ENCODE results near the gene TEX55.

Gene TEX55

DNA sequence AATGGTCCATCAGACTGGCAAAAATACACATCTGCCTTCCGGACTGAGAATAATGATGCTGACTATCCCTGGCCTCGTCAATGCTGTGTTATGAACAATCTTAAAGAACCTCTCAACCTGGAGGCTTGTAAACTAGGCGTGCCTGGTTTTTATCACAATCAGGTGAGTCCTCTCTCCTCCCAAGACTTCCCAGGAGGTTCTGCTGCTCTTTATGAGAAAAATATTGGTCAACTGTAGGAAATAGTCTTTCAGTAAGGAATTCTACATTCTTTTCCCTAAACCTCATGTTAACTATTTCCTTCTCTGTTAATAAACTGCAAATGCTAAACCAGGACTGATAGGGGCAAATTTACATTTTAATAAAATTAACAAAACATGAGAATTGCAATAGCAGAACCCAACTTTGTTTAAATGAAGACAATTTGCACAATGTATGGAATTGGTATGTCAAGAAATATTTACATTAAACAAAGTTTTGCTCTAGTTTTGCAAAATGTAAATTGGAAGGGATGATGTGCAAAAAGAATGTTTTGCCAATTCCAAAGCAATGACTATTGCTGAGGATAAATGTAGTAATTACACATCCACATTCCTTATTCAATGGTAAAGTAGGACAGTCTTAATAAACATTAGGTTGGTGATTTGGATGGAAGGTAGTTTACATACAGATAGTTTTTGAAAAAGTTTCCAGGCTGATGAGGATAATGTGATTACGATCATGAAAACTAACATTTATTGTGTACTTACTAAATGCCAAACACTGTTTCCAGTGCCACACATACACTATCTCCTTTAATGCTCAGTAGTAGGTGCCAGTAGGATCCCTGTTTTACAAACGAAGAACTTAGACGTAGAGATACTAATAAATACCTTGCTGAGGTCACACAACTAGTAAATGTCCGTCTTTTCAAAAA, 48.5 kb downstream of the TEX55 start:
- no peaks in the 10 kb centered on the region for H3K9me3 ChIP-seq (ENCODE audit: control insufficient read depth, low read length)
- no peak overlapping the region for H2AFZ ChIP-seq
- H3K36me3 ChIP-seq (ENCODE audit: control insufficient read depth, insufficient read depth, low read length): no peaks in the 10 kb centered on the region
- no peak overlapping the region for H3K27ac ChIP-seq
- TF ChIP-seq, protein P1, sequence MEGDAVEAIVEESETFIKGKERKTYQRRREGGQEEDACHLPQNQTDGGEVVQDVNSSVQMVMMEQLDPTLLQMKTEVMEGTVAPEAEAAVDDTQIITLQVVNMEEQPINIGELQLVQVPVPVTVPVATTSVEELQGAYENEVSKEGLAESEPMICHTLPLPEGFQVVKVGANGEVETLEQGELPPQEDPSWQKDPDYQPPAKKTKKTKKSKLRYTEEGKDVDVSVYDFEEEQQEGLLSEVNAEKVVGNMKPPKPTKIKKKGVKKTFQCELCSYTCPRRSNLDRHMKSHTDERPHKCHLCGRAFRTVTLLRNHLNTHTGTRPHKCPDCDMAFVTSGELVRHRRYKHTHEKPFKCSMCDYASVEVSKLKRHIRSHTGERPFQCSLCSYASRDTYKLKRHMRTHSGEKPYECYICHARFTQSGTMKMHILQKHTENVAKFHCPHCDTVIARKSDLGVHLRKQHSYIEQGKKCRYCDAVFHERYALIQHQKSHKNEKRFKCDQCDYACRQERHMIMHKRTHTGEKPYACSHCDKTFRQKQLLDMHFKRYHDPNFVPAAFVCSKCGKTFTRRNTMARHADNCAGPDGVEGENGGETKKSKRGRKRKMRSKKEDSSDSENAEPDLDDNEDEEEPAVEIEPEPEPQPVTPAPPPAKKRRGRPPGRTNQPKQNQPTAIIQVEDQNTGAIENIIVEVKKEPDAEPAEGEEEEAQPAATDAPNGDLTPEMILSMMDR (IDR thresholded peaks at IDR 0.05): no peak
- H3K9ac ChIP-seq: no peak overlapping the region
- H3K27me3 ChIP-seq (ENCODE audit: control insufficient read depth, insufficient read depth, low read length): no peaks in the 10 kb centered on the region
- no peaks in the 10 kb centered on the region for H3K79me2 ChIP-seq
- H3K4me2 ChIP-seq (ENCODE audit: low read length): no peak overlapping the region
- H3K4me3 ChIP-seq (ENCODE audit: low read depth, low read length): no peak overlapping the region
- no peaks in the 10 kb centered on the region for H3K4me1 ChIP-seq

DNA sequence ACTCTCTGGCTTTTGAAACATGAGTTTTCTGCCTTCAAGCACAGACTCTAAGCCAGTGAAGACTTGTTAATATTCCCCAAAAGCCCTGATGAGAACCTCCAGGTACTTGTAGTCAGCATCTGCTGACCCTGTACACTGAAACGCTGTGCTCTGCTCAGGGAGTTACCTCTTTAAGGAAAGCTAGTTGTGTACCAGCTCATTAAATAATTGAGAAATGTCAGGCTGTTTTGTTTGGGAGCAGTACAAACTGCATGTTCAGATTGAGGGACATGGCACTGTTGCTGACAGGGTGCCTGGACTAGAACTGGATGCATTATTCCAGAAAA, 49.1 kb downstream of the TEX55 start:
- no peak overlapping the region for H2AFZ ChIP-seq
- H3K9ac ChIP-seq: no peak overlapping the region
- TF ChIP-seq, protein P1 (IDR thresholded peaks at IDR 0.05): no peak
- no peaks in the 10 kb centered on the region for H3K36me3 ChIP-seq (ENCODE audit: control insufficient read depth, insufficient read depth, low read length)
- H3K27ac ChIP-seq: no peak overlapping the region
- no peak overlapping the region for H3K4me2 ChIP-seq (ENCODE audit: low read length)
- no peaks in the 10 kb centered on the region for H3K9me3 ChIP-seq (ENCODE audit: control insufficient read depth, low read length)
- H3K4me1 ChIP-seq: no peaks in the 10 kb centered on the region
- H3K79me2 ChIP-seq: no peaks in the 10 kb centered on the region
- H3K27me3 ChIP-seq (ENCODE audit: control insufficient read depth, insufficient read depth, low read length): no peaks in the 10 kb centered on the region
- H3K4me3 ChIP-seq (ENCODE audit: low read depth, low read length): no peak overlapping the region

DNA sequence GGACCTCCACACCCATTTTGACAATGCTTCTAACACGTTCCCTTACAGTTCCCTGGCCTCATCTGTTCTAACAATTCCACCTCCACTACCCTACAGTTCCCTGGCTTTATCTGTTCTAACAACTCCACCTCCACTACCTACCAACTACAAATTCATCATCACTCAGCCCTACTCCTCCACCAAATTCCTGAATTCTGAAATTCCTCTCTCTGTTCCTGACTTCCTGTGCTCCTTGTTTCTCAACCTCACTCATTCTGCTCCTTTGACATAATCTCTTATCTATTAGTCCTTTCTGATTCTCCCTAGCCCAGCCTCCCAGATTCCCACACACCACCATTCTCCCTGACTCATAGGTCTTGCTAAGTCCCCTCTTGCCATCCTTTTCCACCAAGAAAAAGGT, 49.9 kb downstream of the TEX55 start:
- no peaks in the 10 kb centered on the region for H3K9me3 ChIP-seq (ENCODE audit: control insufficient read depth, low read length)
- H3K27ac ChIP-seq: no peak overlapping the region
- H3K9ac ChIP-seq: no peak overlapping the region
- no peaks in the 10 kb centered on the region for H3K27me3 ChIP-seq (ENCODE audit: control insufficient read depth, insufficient read depth, low read length)
- H3K36me3 ChIP-seq (ENCODE audit: control insufficient read depth, insufficient read depth, low read length): no peaks in the 10 kb centered on the region
- H3K79me2 ChIP-seq: no peaks in the 10 kb centered on the region
- H2AFZ ChIP-seq: no peak overlapping the region
- H3K4me3 ChIP-seq (ENCODE audit: low read depth, low read length): no peak overlapping the region
- H3K4me2 ChIP-seq (ENCODE audit: low read length): no peak overlapping the region
- no peaks in the 10 kb centered on the region for H3K4me1 ChIP-seq
- TF ChIP-seq, protein P1 (IDR thresholded peaks at IDR 0.05): no peak
